ENCODE results near the gene KCNJ5.

Gene KCNJ5

DNA sequence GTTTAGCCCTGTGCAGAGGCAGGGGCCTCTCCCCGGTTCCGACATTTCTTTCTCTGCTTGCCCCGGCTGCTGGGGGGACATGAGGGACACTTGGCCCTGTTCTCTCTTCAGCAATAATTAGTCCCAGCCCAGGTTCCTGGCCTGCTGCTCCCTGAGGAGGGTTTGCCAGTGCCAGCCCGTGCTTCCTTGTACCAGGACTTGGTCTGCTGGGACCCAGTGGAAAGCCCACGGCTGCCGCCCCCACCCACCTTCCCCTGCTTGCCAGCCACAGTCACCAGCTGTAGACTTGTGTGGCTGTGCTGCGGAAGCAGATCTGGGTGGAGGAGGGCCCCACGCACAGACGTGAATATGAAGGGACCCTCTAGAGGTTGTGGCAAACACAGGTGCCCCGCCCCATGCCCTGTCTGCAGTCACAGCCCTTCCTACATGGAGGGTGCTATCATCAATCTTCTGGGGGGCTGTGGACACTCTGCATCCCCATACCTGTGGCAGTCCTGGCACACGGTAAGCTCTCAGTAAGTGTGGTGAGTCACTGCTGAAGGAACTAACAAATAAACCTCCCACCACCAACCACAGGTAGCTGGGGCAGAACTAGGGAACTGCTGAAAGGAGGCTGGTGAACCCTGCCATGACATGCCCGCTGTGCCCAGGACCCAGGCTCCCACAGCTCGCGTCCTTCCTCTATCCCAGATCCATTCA lies 50.6 kb downstream of the KCNJ5 start:
- Histone ChIP-seq H3K4me3 (peak overlapping the region; percentile 18 to 40 (median 24)), H3K27ac (peak overlapping the region; percentile 23 to 86 (median 72))

DNA sequence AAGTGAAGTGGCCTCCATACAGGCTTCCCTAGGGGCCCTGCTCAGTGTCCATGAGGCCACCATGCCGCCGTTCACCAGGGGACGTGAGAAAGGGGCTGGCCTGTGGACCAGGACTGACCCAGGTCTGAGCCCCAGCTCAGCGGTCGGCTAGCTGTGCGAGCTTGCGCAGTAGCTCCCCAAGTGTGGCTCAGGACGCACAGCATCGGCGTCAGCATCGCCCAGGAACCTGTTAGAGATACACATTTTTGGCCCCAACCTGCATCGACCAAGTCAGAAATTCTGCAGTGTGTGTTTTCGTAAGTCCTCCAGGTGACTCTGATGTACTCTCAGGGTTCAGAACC lies 51.1 kb downstream of the KCNJ5 start:
- Histone ChIP-seq H3K4me3 (peak overlapping the region; percentile 18 to 40 (median 24)), H3K27ac (peak overlapping the region; percentile 23 to 86 (median 70))

DNA sequence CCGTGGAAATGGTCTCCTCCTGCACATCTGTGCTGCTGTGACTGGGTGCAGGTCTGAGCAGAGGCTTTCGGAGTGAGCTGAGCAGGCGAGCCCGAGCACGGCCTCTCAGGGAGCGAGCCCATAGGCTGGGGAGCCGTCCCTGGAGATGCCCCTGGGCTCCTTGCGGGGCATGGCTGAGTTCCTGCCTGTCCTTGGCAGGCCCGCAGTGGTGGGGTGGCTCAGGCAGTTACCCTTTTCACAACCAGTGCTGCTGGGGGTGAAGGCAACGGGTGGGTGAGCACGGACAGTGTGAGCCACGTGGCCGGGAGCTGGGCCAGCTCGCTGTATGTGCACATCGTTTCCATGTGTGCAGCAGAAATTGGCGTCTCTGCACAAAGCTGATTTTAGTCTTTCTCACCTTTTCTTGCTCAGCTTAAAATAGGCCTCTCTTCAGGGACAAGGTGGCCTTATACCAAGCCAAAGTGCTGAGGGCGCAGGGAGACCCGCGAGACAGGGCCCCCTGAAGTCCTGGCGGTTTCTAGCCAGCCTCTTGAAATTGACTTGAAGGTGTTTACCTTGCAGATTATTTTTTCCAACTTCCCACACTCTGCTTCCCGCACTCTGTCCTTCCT lies 51.8 kb downstream of the KCNJ5 start, which contains the start of gene TP53AIP1:
Gene TP53AIP1 (minus strand): TSS at position 55 of the 611 bp plus-strand sequence. CDS start 5,053 bp downstream, outside the sequence.
- Histone ChIP-seq H3K4me3 (peak within 1 kb of the TSS; percentile 18 to 40 (median 24)), H3K27ac (peak within 1 kb of the TSS; percentile 23 to 86 (median 72))

DNA sequence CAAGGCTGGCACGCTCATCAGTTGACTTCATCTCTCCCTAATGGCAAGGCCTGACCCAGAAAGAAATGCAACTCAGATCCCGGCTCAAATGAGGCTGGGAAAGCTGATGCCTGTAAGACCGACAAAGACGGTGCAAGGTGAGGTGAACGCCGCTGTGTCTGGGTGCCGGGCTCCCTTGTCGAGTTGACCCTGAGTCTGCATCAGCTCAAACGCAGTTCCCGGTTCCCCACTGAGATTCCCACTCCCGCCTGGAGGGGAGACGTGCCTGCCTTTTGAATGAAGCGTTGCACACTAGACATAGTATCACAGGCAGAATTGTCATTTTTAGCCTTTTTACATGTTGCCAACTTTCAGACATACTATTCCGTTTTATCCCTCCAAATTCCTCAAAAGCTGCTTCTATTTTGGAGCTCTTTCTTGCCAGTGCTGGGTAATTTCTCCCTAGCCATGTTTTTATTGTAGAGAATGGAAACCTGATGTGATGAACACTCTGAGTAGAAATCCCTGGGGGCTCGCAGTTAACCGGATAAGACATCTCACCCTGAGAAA lies 52.3 kb downstream of the KCNJ5 start:
- Histone ChIP-seq H3K4me3 (no peak overlapping the region), H3K27ac (peak overlapping the region in 7 of 21 experiments; percentile 72 to 86 (median 82))

DNA sequence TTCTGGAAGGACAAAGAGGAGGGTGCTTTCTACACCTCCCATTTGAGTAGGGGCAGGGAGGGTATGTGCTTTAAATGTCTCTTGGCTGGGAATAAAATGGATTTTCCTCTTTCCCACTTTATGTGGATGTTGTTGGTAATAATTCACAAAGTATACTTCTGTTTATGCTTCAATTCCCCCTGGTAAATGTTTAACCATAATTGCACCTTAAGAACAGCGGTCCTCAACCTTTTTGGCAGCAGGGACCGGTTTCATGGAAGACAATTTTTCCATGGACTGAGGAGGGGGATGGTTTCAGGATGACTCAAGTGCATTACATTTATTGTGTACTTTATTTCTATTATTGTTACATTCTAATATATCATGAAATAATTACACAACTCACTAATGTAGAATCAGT lies 55.5 kb downstream of the KCNJ5 start:
- Histone ChIP-seq H3K27ac (no peak overlapping the region), H3K4me3 (no peak overlapping the region)

DNA sequence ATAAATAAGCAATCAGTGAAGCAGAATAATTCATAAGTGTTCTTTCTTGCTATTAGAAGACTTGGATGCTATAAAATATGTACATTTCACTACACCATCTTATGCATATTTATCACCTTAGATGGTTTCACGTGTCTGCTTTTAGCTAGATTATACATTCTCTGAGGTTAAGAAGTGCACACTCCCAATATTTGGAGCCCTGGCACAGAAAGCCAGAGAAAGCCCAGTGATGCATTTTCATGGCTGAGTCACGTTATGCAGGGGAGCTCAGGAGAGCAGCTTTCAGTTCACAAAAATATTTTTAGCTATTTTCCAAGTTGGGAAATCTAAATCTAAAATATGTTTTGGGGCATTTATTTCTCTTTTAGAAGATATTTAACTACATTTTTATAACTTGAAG lies 56.6 kb downstream of the KCNJ5 start:
- Histone ChIP-seq H3K27ac (no peak overlapping the region), H3K4me3 (no peak overlapping the region)

DNA sequence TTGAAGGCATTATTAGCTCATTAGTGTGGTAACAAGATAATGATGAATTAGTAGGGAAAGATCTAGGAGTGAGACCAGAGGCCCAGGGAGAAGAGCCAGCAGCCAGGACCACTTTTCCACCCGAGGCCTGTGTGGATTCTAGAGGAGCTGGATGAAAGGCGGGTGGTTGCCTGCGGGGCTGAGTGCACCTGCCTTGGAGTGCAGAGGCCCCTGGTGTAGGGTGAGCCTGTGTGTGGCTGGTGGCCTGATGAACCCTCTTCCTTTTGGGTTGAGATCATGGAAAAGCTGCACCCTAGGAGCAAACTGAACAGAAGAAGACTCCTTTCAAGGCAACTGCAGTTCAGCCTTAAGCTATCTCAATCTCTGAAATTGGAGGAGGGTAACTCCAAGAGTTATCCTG lies 57.4 kb downstream of the KCNJ5 start:
- H3K27ac ChIP-seq: no peak overlapping the region
- no peak overlapping the region for H3K4me3 ChIP-seq

DNA sequence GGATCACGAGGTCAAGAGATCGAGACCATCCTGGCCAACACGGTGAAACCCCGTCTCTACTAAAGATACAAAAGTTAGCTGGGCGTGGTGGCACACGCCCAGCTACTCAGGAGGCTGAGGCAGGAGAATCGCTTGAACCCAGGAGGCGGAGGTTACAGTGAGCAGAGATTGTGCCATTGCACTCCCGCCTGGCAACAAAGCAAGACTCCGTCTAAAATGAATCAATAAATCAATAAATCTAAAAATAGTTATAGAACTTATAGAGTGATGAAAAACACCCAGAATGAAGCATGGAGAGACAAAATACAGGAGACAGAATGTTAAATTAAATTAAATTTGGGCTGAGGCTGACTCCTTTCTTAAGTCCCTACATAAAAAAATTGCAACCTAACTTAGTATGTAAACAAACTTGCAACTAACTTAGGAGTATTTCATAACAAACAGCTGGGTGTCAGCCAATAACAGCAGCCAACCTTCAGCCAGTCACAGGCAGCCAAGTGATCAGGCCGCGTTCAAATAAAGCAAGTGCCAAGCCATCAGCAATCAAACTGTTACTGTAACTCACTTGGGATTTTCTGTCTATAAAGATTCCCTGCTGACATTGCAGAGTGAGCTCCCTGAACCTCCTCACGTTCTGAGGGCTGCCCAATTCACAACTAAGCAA lies 58.8 kb downstream of the KCNJ5 start:
- Histone ChIP-seq H3K27ac (no peak overlapping the region), H3K4me3 (no peak overlapping the region)

DNA sequence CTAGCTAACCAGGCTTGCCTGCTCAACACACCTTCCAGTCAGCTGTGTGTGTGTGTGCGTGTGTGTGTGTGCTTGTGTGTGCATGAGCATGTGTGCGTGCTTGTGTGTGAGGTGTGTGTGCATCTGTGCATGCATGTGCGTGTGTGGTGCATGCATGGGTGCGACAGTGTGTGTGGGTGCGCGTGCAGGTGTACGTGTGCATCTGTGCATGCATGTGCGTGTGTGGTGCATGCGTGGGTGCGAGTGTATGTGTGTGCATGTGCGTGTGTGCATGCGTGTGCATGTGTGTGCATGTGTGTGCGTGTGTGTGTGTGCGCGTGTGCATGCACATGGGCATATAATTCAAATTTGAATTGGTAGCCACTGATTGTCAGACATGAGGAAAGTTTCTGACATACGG lies 62.0 kb downstream of the KCNJ5 start:
- Histone ChIP-seq H3K4me3 (no peak overlapping the region), H3K27ac (no peak overlapping the region)

DNA sequence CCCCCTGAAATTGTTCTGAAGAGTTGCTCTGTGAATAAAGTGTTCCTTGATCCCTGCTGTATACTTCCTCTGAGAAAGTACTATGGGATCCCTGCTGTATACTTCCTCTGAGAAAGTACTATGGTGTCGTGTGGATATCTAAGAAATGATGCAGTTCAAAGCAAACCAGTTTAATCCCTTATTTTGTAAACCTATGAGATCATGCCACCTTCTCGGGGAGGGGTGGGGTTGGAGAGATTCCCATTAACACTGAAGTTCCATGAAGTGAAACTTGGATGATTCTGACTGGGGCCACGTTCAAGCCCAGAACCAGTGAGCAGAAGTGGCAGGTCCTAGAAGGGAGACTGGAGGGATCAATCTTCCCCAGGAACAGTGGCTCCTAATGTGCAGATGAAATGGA lies 64.5 kb downstream of the KCNJ5 start:
- H3K27ac ChIP-seq: no peak overlapping the region
- H3K4me3 ChIP-seq: no peak overlapping the region

DNA sequence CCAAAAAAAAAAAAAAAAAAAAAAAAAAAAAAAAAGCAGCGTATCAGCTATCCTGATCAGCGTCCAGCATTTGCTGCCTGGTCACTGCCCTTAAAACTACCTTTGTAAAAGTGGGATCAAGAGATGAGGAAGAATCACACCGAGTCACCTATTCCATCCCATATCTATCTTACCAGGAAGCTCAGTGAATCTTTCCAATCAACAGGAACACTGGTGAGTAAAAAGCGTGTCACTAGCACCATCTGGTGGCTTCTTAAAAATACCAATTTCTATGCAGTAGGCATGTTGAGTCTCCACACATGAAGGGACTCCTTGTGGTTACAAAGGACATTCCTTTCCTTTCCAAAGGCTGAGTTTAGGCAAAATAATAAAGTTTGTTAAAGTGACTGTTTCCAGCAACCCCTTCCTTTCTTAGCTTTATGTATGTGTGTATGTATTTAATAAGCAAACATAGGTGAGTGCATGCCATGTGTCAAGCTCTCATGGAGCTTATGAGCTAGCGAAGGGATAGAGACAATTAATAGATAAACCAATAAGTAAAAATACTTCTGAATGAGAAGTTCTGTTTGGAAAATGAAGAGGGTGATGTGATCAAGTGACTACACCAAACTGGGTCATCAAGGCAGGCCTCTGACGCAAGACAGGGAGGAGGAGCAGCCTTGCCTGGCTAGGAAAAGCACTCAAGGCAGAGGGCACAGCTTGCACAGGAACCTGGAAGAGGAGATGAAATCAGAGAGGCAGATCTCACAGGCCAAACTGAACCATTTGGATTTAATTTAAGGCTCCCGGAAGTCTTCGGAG lies 65.4 kb downstream of the KCNJ5 start:
- Histone ChIP-seq H3K4me3 (no peak overlapping the region), H3K27ac (no peak overlapping the region)

DNA sequence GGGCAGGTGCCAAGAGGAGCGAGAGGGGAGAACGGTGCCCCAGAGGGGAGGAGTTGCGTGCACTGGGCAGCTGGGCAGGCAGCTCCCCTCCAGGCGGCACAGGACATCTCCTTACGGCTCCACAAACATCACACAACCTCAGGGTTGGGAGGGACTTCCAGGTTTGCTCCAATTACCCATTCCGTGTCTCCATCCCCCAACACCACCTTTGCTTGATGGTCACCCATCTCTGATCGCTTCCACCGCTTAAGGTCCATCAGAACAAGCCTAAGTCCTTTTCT lies 66.0 kb downstream of the KCNJ5 start:
- no peak overlapping the region for H3K27ac ChIP-seq

DNA sequence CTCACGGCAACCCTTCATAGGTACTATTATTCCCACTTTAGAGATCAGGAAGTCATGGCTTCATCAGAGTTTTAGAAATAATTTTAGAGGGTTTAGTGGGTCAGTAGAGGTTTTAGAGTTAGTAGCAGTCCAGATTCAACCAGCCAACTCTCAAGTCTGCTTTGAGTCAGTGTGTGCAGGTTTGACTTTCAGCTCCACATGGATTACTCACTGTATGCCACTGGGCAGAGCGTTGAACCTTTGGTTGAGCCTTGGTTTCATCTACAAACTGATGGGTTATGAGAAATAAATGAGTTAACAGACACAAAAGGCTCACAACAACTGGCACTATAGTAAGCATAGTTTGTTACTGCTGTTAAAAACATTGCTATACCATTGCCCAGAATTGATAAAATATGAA lies 70.5 kb downstream of the KCNJ5 start:
- Histone ChIP-seq H3K27ac (no peak overlapping the region), H3K4me3 (no peak overlapping the region)

More for the DNA sequence above, 66.0 kb downstream of the KCNJ5 start:
- no peak overlapping the region for H3K4me3 ChIP-seq

DNA sequence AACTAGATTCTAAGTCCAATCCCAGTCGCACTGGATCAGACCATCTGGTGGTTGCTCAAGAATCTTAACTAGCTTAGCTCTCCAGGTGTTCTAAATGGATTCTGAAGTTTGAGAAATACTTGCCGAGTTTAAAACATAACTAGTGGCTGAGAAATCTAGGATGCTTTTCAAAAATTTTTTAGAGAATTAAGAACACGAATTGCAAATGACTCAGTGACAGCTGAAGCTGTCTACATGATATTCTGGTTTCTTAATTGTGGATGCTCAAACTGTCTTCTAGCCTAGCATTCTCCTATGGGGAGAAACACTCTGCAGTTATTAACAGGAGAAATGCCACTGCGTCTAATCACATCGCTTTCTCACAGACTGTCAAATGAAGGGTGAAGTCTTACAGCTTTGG lies 71.7 kb downstream of the KCNJ5 start:
- Histone ChIP-seq H3K27ac (no peak overlapping the region), H3K4me3 (no peak overlapping the region)

DNA sequence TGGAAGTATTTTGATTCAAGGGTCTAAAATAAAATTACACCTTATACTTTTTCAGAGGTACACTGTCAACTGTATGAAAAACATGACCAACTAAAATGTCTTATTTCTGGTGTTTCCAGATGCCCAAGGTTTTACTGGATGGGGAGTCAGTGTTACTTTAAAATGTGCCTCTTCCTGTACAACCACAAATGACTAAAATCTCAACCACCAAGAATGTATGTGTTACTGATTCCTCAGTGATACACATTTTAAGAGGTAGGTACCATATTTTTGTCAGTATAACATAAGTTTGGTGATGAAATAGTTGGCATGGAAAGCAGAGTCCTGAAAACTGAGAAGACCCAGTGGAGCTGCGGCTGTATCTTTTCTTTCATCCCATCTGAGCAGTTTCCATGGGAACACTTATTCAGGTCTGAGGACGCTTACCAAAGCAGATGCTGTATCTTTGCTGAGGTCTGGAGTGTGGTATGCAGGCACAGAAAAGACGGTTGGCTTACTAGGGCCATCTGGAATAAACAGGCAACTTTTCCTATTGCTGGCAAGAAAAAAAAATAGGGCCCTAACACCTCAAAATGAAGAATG lies 72.7 kb downstream of the KCNJ5 start:
- no peak overlapping the region for H3K4me3 ChIP-seq
- H3K27ac ChIP-seq: no peak overlapping the region

DNA sequence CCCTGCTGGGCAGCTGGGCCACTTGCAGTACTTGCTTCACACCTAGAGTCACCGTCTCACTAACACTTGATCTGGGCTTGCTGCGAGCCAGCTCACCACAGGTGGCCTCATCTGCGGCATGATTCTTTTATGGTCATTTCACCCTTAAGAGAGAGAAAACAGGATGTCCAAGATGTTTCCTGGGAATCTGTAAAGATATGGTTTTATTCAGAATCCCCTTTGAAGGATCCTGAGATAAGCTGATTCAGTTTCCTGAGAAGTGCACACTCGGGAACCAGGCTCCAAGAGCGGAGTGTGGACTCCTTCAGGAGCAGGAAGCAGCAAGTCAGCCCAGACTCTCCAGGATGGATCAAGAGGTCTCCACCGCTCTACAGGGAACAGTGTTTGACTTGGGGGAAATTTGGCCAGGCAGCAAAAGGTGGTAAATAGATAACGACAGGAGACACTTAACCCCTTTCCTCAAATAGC lies 73.3 kb downstream of the KCNJ5 start:
- Histone ChIP-seq H3K27ac (peak overlapping the region in 1 of 21 experiments; percentile 33), H3K4me3 (no peak overlapping the region)

DNA sequence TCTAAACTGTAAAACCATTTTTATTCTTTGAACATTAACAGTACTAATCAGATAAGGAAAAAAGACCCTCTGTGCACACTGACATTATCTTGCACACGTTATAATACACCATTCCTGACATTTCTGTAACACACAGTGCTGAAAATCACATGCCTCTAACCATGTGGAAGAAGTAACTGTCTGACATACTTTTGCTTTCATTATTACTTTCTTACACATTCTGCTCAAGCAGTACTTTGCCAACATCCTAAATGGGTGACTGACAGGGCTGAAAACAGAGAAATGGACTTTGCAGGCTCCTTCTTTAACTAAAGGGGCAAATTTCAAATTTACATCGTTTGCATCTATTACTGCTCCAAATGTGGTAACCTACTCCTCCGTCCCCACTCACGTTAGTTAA lies 74.3 kb downstream of the KCNJ5 start:
- no peak overlapping the region for H3K27ac ChIP-seq
- no peak overlapping the region for H3K4me3 ChIP-seq

DNA sequence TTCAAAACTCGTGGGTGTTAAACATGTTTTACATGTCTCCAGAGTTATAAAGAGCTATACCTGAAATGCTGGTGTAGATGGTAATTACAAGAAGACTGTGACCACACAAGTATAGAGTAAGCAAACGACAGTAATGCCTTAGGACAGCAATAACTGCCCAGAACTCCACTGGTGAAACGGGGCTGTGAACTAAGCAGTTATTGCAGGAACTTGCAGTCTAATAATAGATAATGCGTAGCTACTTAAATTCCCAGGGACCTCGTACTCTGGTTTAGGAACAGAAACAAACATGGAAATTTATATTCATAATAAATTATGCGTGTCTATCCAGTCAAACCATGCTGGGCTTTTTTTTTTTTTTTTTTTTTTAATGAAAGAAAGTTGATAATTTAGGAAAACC lies 76.4 kb downstream of the KCNJ5 start:
- no peak overlapping the region for H3K27ac ChIP-seq
- H3K4me3 ChIP-seq: no peak overlapping the region

DNA sequence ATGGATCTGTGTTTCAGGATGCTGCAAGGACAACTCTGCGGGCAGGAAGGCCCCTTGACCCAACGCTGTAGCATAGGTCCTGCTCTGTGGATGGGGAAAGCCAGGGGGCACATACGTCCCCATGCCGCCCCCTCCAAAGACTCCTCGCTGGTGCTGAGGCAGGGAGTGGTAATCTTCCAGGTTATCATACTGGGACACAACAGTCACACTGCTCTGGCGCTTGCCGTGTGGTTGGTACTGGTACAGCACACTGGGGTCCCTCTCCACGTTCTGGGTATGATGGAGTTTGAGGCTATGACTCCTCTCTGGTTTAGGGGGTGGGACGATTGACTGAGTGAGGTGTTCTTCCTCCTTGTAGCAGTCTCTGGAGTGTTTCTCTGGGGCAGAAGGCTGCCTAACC lies 77.8 kb downstream of the KCNJ5 start:
- Histone ChIP-seq H3K4me3 (no peak overlapping the region), H3K27ac (no peak overlapping the region)
